Nephron progenitor cell (in vitro differentiated cells): ENCODE measurements around the gene RCN1.
"Not testable (repeated sequence)": the region's sequence is repeated elsewhere in the genome, so short reads cannot be mapped to it uniquely, and the experiment has no call there.

Experiments
- DNase-seq: peaks from one replicate; pipeline ENCODE4 v3.0.0; 2021
- H3K27ac Mint-ChIP-seq: 2 replicates; pipeline ENCODE4 v1.8.0; 2021; ENCODE audit warnings: mild to moderate bottlenecking, moderate library complexity, mixed read lengths
- H3K27me3 Mint-ChIP-seq: 2 replicates; pipeline ENCODE4 v1.8.0; 2021; ENCODE audit warnings: mild to moderate bottlenecking, low read depth, mixed read lengths; ENCODE audit not compliant: poor library complexity
- H3K36me3 Mint-ChIP-seq: 2 replicates; pipeline ENCODE4 v1.8.0; 2021; ENCODE audit warnings: low read depth, mixed read lengths
- H3K4me1 Mint-ChIP-seq: 2 replicates; pipeline ENCODE4 v1.8.0; 2021; ENCODE audit warnings: mixed read lengths
- H3K4me3 Mint-ChIP-seq: 2 replicates; pipeline ENCODE4 v1.8.0; 2021; ENCODE audit warnings: mild to moderate bottlenecking, moderate library complexity, mixed read lengths
- H3K9me3 Mint-ChIP-seq: 2 replicates; pipeline ENCODE4 v1.8.0; 2021; ENCODE audit warnings: mild to moderate bottlenecking, moderate library complexity, mixed read lengths
- CTCF ChIP-seq: fragments of 200-600 bp; sonication (generic); IDR thresholded peaks from 2 replicates; pipeline ENCODE4 v1.5.0; 2021; ENCODE audit warnings: antibody characterized with exemption

Gene RCN1

GRCh38 chr11:32062540-32062939, 28.3 kb upstream of the RCN1 start:
- no peak for DNase-seq
- no peak overlapping the region for H3K4me3 Mint-ChIP-seq
- no peak for TF ChIP-seq CTCF
- H3K4me1 Mint-ChIP-seq, result no peaks in the 10 kb centered on the region
- H3K27ac Mint-ChIP-seq, result no peak overlapping the region
- H3K9me3 Mint-ChIP-seq, result no peaks in the 10 kb centered on the region
- H3K36me3 Mint-ChIP-seq, result no peaks in the 10 kb centered on the region
- peaks cover 19% of the 10 kb centered on the region for H3K27me3 Mint-ChIP-seq

GRCh38 chr11:32063031-32063430, 27.8 kb upstream of the RCN1 start:
- DNase-seq, H3K4me3 Mint-ChIP-seq, H3K4me1 Mint-ChIP-seq, H3K36me3 Mint-ChIP-seq, H3K9me3 Mint-ChIP-seq, H3K27ac Mint-ChIP-seq: not testable (repeated sequence)
- H3K27me3 Mint-ChIP-seq, result peaks cover 19% of the 10 kb centered on the region

GRCh38 chr11:32065865-32066629, 24.8 kb upstream of the RCN1 start:
- Mint-ChIP-seq H3K36me3 (no peaks in the 10 kb centered on the region), H3K4me1 (peaks cover 11% of the 10 kb centered on the region), H3K9me3 (no peaks in the 10 kb centered on the region), H3K27me3 (peaks cover 25% of the 10 kb centered on the region), H3K27ac (no peak overlapping the region), H3K4me3 (no peak overlapping the region)
- no peak for DNase-seq
- TF ChIP-seq CTCF, result no peak

- H3K4me3 Mint-ChIP-seq, result no peak overlapping the region
- DNase-seq, result no peak
- H3K27me3 Mint-ChIP-seq, result peaks cover 30% of the 10 kb centered on the region
- no peaks in the 10 kb centered on the region for H3K36me3 Mint-ChIP-seq
- H3K27ac Mint-ChIP-seq, result no peak overlapping the region
- H3K4me1 Mint-ChIP-seq, result peaks cover 33% of the 10 kb centered on the region
- TF ChIP-seq CTCF, result no peak
- H3K9me3 Mint-ChIP-seq, result no peaks in the 10 kb centered on the region
Measured at GRCh38 chr11:32068134-32068870, 22.6 kb upstream of the RCN1 start.

GRCh38 chr11:32069361-32070058, 21.4 kb upstream of the RCN1 start:
- TF ChIP-seq CTCF, result no peak
- Mint-ChIP-seq H3K27ac (no peak overlapping the region), H3K4me3 (no peak overlapping the region), H3K27me3 (peaks cover 30% of the 10 kb centered on the region), H3K9me3 (no peaks in the 10 kb centered on the region), H3K36me3 (no peaks in the 10 kb centered on the region), H3K4me1 (peaks cover 35% of the 10 kb centered on the region)
- DNase-seq, result no peak

- H3K9me3 Mint-ChIP-seq, result no peaks in the 10 kb centered on the region
- no peak overlapping the region for H3K4me3 Mint-ChIP-seq
- H3K4me1 Mint-ChIP-seq, result peaks cover 35% of the 10 kb centered on the region
- H3K36me3 Mint-ChIP-seq, result no peaks in the 10 kb centered on the region
- no peak for TF ChIP-seq CTCF
- DNase-seq, result no peak
- no peak overlapping the region for H3K27ac Mint-ChIP-seq
- H3K27me3 Mint-ChIP-seq, result peaks cover 22% of the 10 kb centered on the region
Measured at GRCh38 chr11:32070692-32071091, 20.2 kb upstream of the RCN1 start.
